WTC11 (cell line): ENCODE results near the gene SIGLEC7. TPM values are rescaled to one million over a fixed set of nuclear protein-coding genes. Genes with fewer than 3 reads are reported as not detected.

ENCODE experiments used
- ATAC-seq: fragments of 200-7000 bp; cut with Tn5 transposase; 2 replicates; pipeline ENCODE4 v1.10.0; 2021; ENCODE audit warnings: mild to moderate bottlenecking, moderate library complexity
- CTCF ChIA-PET: fragments of 300-600 bp; sonication (Branson Sonifier 250); formaldehyde crosslinking; loops from one replicate; lab custom pipeline; 2021; ENCODE audit warnings: antibody characterized with exemption; lab: Charles Lee
- POLR2A ChIA-PET: fragments of 350-600 bp; sonication (Branson Sonifier 250); formaldehyde crosslinking; loops from one replicate; lab custom pipeline; 2021; ENCODE audit warnings: antibody characterized with exemption; lab: Charles Lee
- DNase-seq: peaks from one replicate; pipeline ENCODE4 v3.0.0; 2021; ENCODE audit warnings: low spot score
- H3K27ac Mint-ChIP-seq: 2 replicates; pipeline ENCODE4 v1.8.0; 2021; ENCODE audit warnings: mixed read lengths
- H3K27me3 Mint-ChIP-seq: 2 replicates; pipeline ENCODE4 v1.8.0; 2021; ENCODE audit warnings: low read depth, mild to moderate bottlenecking, moderate library complexity, mixed read lengths
- H3K36me3 Mint-ChIP-seq: 2 replicates; pipeline ENCODE4 v1.8.0; 2021; ENCODE audit warnings: mixed read lengths
- H3K4me1 Mint-ChIP-seq: 2 replicates; pipeline ENCODE4 v1.8.0; 2022; ENCODE audit warnings: mixed read lengths
- H3K4me3 Mint-ChIP-seq: 2 replicates; pipeline ENCODE4 v1.8.0; 2021; ENCODE audit warnings: mild to moderate bottlenecking, moderate library complexity, mixed read lengths
- H3K9me3 Mint-ChIP-seq: 2 replicates; pipeline ENCODE4 v1.8.0; 2021; ENCODE audit warnings: mixed read lengths
- CBFB ChIP-seq: sonication (generic); formaldehyde crosslinking; IDR thresholded peaks from 2 replicates; pipeline ENCODE4 v1.8.1; 2022; ENCODE audit warnings: mild to moderate bottlenecking, low read depth, missing genetic modification reagents
- EMX1 ChIP-seq: fragments of 250-450 bp; sonication (Bioruptor Pico); IDR thresholded peaks from 2 replicates; pipeline ENCODE4 v1.8.0; 2021; ENCODE audit warnings: mild to moderate bottlenecking
- GRHL2 ChIP-seq: fragments of 250-450 bp; sonication (Bioruptor Pico); IDR thresholded peaks from 2 replicates; pipeline ENCODE4 v1.8.0; 2022; ENCODE audit warnings: mild to moderate bottlenecking, moderate library complexity; ENCODE audit not compliant: insufficient replicate concordance, severe bottlenecking
- NFATC4 ChIP-seq: fragments of 250-450 bp; sonication (Bioruptor Pico); IDR thresholded peaks from 2 replicates; pipeline ENCODE4 v1.9.0; 2021; ENCODE audit warnings: mild to moderate bottlenecking
- NR2C2 ChIP-seq: sonication (generic); formaldehyde crosslinking; IDR thresholded peaks from 2 replicates; pipeline ENCODE4 v1.8.0; 2022; ENCODE audit warnings: mild to moderate bottlenecking, missing genetic modification reagents
- PREB ChIP-seq: sonication (generic); formaldehyde crosslinking; IDR thresholded peaks from 2 replicates; pipeline ENCODE4 v1.8.1; 2022; ENCODE audit warnings: mild to moderate bottlenecking, missing genetic modification reagents, moderate library complexity, borderline replicate concordance
- SP1 ChIP-seq: sonication (generic); formaldehyde crosslinking; conservative IDR thresholded peaks from 2 replicates; pipeline ENCODE4 v1.8.1; 2022; ENCODE audit warnings: missing genetic modification reagents
- TEAD1 ChIP-seq: sonication (generic); formaldehyde crosslinking; IDR thresholded peaks from 2 replicates; pipeline ENCODE4 v1.8.0; 2022; ENCODE audit warnings: mild to moderate bottlenecking, missing genetic modification reagents
- USF2 ChIP-seq: sonication (generic); formaldehyde crosslinking; IDR thresholded peaks from 2 replicates; pipeline ENCODE4 v1.8.1; 2023; ENCODE audit warnings: mild to moderate bottlenecking, missing genetic modification reagents, moderate library complexity
- ZNF219 ChIP-seq: sonication (generic); formaldehyde crosslinking; IDR thresholded peaks from 2 replicates; pipeline ENCODE4 v1.8.0; 2023; ENCODE audit warnings: missing genetic modification reagents, mild to moderate bottlenecking, borderline replicate concordance
- ZNF263 ChIP-seq: sonication (generic); formaldehyde crosslinking; IDR thresholded peaks from 2 replicates; pipeline ENCODE4 v1.8.1; 2022; ENCODE audit warnings: low read depth, mild to moderate bottlenecking, moderate library complexity, missing genetic modification reagents
- ZNF396 ChIP-seq: fragments of 250-450 bp; sonication (Bioruptor Pico); IDR thresholded peaks from 2 replicates; pipeline ENCODE4 v1.8.0; 2021; ENCODE audit warnings: mild to moderate bottlenecking, moderate library complexity, borderline replicate concordance
- ZNF425 ChIP-seq: fragments of 250-450 bp; sonication (Bioruptor Pico); conservative IDR thresholded peaks from 2 replicates; pipeline ENCODE4 v1.9.0; 2021; ENCODE audit warnings: mild to moderate bottlenecking
- total RNA-seq: library from RNA; stranded (reverse); gene quantifications from 3 replicates; pipeline ENCODE4 v1.2.3, GENCODE V29; 2021
- TF ChIP-seq, protein P1 (sequence below): sonication (generic); formaldehyde crosslinking; conservative IDR thresholded peaks from 2 replicates; pipeline ENCODE4 v1.8.1; 2022; ENCODE audit warnings: mild to moderate bottlenecking, missing genetic modification reagents
- TF ChIP-seq, protein P2 (sequence below): fragments of 250-450 bp; sonication (Bioruptor Pico); IDR thresholded peaks from 2 replicates; pipeline ENCODE4 v1.9.0; 2021; ENCODE audit warnings: mild to moderate bottlenecking
- TF ChIP-seq, protein P3 (sequence below): sonication (generic); formaldehyde crosslinking; IDR thresholded peaks from 2 replicates; pipeline ENCODE4 v1.8.1; 2023; ENCODE audit warnings: mild to moderate bottlenecking, moderate library complexity, missing genetic modification reagents
- TF ChIP-seq, protein P4 (sequence below): sonication (generic); formaldehyde crosslinking; IDR thresholded peaks from 2 replicates; pipeline ENCODE4 v1.8.0; 2023; ENCODE audit warnings: missing genetic modification reagents, mild to moderate bottlenecking, borderline replicate concordance

The SIGLEC7 gene
- total RNA-seq, 1 experiment from 2014 or later: not detected

DNA sequence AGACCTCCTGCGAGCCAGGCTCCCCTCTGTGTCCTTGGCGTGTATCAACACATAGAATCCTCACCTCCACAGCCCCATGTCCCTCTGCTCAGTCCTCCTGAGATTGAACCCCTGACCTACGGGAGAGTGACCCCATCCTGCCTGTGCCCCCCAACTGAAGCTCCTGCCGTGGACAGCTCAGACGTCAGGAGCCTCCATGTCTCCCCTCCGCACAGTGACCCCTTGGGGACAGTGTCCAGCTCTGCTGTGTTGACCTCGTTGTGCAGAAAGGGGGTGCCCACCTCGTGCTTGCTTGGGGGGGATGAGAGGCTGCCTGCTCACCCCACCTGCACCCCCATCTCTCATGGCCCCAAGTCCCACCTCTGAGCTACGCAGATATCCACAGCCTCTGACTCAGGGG lies 17.9 kb upstream of the SIGLEC7 start:
- ChIA-PET CTCF (no interaction called here), POLR2A (no interaction called here)
- H3K27ac Mint-ChIP-seq: no peak overlapping the region
- no peak overlapping the region for H3K4me3 Mint-ChIP-seq
- no peak for TF ChIP-seq PREB (CRISPR knock-in tag)
- TF ChIP-seq, protein P1, sequence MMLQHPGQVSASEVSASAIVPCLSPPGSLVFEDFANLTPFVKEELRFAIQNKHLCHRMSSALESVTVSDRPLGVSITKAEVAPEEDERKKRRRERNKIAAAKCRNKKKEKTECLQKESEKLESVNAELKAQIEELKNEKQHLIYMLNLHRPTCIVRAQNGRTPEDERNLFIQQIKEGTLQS (CRISPR knock-in tag): no peak
- no peak for TF ChIP-seq GRHL2
- TF ChIP-seq, protein P2, sequence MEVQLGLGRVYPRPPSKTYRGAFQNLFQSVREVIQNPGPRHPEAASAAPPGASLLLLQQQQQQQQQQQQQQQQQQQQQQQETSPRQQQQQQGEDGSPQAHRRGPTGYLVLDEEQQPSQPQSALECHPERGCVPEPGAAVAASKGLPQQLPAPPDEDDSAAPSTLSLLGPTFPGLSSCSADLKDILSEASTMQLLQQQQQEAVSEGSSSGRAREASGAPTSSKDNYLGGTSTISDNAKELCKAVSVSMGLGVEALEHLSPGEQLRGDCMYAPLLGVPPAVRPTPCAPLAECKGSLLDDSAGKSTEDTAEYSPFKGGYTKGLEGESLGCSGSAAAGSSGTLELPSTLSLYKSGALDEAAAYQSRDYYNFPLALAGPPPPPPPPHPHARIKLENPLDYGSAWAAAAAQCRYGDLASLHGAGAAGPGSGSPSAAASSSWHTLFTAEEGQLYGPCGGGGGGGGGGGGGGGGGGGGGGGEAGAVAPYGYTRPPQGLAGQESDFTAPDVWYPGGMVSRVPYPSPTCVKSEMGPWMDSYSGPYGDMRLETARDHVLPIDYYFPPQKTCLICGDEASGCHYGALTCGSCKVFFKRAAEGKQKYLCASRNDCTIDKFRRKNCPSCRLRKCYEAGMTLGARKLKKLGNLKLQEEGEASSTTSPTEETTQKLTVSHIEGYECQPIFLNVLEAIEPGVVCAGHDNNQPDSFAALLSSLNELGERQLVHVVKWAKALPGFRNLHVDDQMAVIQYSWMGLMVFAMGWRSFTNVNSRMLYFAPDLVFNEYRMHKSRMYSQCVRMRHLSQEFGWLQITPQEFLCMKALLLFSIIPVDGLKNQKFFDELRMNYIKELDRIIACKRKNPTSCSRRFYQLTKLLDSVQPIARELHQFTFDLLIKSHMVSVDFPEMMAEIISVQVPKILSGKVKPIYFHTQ (CRISPR knock-in tag): no peak
- no peak for TF ChIP-seq EMX1 (CRISPR knock-in tag)
- no peak for TF ChIP-seq ZNF263 (CRISPR knock-in tag)
- no peak for TF ChIP-seq SP1 (CRISPR knock-in tag)
- no peak for TF ChIP-seq CBFB (CRISPR knock-in tag)
- no peak for TF ChIP-seq ZNF425 (CRISPR knock-in tag)
- TF ChIP-seq ZNF219: no peak
- no peak for TF ChIP-seq TEAD1
- TF ChIP-seq, protein P3, sequence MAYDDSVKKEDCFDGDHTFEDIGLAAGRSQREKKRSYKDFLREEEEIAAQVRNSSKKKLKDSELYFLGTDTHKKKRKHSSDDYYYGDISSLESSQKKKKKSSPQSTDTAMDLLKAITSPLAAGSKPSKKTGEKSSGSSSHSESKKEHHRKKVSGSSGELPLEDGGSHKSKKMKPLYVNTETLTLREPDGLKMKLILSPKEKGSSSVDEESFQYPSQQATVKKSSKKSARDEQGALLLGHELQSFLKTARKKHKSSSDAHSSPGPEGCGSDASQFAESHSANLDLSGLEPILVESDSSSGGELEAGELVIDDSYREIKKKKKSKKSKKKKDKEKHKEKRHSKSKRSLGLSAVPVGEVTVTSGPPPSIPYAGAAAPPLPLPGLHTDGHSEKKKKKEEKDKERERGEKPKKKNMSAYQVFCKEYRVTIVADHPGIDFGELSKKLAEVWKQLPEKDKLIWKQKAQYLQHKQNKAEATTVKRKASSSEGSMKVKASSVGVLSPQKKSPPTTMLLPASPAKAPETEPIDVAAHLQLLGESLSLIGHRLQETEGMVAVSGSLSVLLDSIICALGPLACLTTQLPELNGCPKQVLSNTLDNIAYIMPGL (CRISPR knock-in tag): no peak
- no peak for TF ChIP-seq ZNF396 (CRISPR knock-in tag)
- no peak for TF ChIP-seq USF2
- no peak for TF ChIP-seq NFATC4 (CRISPR knock-in tag)
- no peak for TF ChIP-seq NR2C2 (CRISPR knock-in tag)
- TF ChIP-seq, protein P4, sequence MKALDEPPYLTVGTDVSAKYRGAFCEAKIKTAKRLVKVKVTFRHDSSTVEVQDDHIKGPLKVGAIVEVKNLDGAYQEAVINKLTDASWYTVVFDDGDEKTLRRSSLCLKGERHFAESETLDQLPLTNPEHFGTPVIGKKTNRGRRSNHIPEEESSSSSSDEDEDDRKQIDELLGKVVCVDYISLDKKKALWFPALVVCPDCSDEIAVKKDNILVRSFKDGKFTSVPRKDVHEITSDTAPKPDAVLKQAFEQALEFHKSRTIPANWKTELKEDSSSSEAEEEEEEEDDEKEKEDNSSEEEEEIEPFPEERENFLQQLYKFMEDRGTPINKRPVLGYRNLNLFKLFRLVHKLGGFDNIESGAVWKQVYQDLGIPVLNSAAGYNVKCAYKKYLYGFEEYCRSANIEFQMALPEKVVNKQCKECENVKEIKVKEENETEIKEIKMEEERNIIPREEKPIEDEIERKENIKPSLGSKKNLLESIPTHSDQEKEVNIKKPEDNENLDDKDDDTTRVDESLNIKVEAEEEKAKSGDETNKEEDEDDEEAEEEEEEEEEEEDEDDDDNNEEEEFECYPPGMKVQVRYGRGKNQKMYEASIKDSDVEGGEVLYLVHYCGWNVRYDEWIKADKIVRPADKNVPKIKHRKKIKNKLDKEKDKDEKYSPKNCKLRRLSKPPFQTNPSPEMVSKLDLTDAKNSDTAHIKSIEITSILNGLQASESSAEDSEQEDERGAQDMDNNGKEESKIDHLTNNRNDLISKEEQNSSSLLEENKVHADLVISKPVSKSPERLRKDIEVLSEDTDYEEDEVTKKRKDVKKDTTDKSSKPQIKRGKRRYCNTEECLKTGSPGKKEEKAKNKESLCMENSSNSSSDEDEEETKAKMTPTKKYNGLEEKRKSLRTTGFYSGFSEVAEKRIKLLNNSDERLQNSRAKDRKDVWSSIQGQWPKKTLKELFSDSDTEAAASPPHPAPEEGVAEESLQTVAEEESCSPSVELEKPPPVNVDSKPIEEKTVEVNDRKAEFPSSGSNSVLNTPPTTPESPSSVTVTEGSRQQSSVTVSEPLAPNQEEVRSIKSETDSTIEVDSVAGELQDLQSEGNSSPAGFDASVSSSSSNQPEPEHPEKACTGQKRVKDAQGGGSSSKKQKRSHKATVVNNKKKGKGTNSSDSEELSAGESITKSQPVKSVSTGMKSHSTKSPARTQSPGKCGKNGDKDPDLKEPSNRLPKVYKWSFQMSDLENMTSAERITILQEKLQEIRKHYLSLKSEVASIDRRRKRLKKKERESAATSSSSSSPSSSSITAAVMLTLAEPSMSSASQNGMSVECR (CRISPR knock-in tag): no peak
- DNase-seq: no peak
- no peaks in the 10 kb centered on the region for H3K36me3 Mint-ChIP-seq
- no peak for ATAC-seq
- H3K27me3 Mint-ChIP-seq: peaks cover 3% of the 10 kb centered on the region; the same call in 1 of the 2 replicates
- H3K9me3 Mint-ChIP-seq: no peaks in the 10 kb centered on the region
- no peaks in the 10 kb centered on the region for H3K4me1 Mint-ChIP-seq
